Body of pancreas (tissue), 4 donors: ENCODE data around the gene OR4E2. TPM values are rescaled to one million over a fixed set of nuclear protein-coding genes. Genes with fewer than 3 reads are reported as not detected.
"Not testable (repeated sequence)": the region's sequence is repeated elsewhere in the genome, so short reads cannot be mapped to it uniquely, and the experiment has no call there.

Source experiments
- ATAC-seq: fragments of 150-250 bp; one replicate; pipeline ENCODE4 v1.9.1; 2016
- DNase-seq, 4 donors: peaks; one replicate each; pipeline ENCODE4 v3.0.0-alpha.2; 2019
- H3K27ac ChIP-seq, 4 donors: fragments of 200-600 bp; sonication (generic); 1 replicate in 3 of 4; 2 replicates in 1 of 4; pipeline versions ENCODE4 v1.5.1 to v1.6.1; 2016 to 2019; ENCODE audit warnings: mild to moderate bottlenecking in 1 of 4, mixed read lengths in 1 of 4, moderate library complexity in 1 of 4
- H3K27me3 ChIP-seq, 2 donors: fragments of 200-600 bp; sonication (generic); one replicate each; pipeline ENCODE4 v1.6.0; 2016; ENCODE audit warnings: mild to moderate bottlenecking in 1 of 2
- H3K36me3 ChIP-seq, 2 donors: fragments of 200-600 bp; sonication (generic); replicated peaks in 1 of 2; 2 replicates each; pipeline ENCODE4 v1.5.1; 2016; ENCODE audit warnings: low read depth in 2 of 2; ENCODE audit not compliant: insufficient read depth in 1 of 2
- H3K4me1 ChIP-seq: fragments of 200-600 bp; sonication (generic); one replicate; pipeline ENCODE4 v1.6.0; 2016
- H3K4me3 ChIP-seq, 2 donors: fragments of 200-600 bp; sonication (generic); 1 replicate in 1 of 2; 2 replicates in 1 of 2; pipeline ENCODE4 v1.5.1; 2016 to 2019
- H3K9me3 ChIP-seq, 3 donors: fragments of 200-600 bp; sonication (generic); 1 replicate in 2 of 3; 2 replicates in 1 of 3; pipeline ENCODE4 v1.5.1; 2016
- CTCF ChIP-seq, 7 experiments: fragments of 450-650 bp in 4 of 7; fragments of 200-600 bp in 3 of 7; sonication (generic) in 3 of 7; IDR thresholded peaks; one replicate each; pipeline ENCODE4 v1.5.1; 2016 to 2019; ENCODE audit warnings: antibody characterized with exemption in 7 of 7
- POLR2A ChIP-seq, 3 donors: fragments of 450-650 bp; IDR thresholded peaks; one replicate each; pipeline ENCODE4 v1.6.1; 2016; ENCODE audit warnings: antibody characterized with exemption in 3 of 3, mild to moderate bottlenecking in 2 of 3
- WGBS, 2 donors: methylation state at CpG; one replicate each; pipeline ENCODE4 v1.1.5; 2017; 5-methylcytosine and 5-hydroxymethylcytosine counted together
- intact Hi-C: fragments of 100-400 bp; cut with DNase I; formaldehyde crosslinking; loops from one replicate; pipeline ENCODE4 v1.15.1; 2023
- total RNA-seq, 2 donors: library from RNA; depleted of rRNA; stranded (reverse); fragments of >200 nt; gene quantifications; one replicate each; pipeline ENCODE4 v1.1.0, GENCODE V29; 2016

Gene OR4E2
- total RNA-seq, result not detected

DNA sequence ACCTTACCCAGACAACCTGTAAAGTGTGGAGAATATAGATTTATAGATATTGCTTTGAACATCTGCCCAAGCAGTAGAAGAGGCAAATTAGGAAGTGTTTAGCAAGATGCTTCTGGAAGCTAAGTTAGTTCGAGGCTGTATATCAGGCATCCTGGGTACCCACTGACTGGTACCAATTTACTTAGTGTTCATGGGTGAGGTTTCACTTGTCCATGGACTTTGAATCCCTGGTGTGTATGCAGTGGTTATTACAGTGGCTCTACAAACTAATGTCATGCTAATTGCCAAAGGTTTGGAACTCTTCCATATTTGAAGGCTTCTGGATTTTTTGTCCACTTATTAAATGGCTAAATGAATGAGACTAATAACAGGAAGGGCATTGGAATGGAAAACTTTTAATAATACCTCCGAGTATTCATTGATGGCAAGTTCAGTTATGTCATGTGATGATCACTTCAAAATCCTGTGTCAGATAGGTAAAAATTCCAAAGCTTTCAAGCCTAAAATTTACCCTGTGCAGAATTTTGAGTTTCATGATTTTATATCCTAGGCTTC lies at the start of gene OR4E2:
TSS of gene OR4E2 (plus strand) at position 505 of the 555 bp plus-strand sequence. CDS start 11,248 bp downstream, outside the sequence.
- 49 to 63% methylated on average over 2 of the region's 2 CpGs for WGBS, 2 donors

GRCh38 chr14:21612324-21612723 lies 41.3 kb upstream of the OR4E2 start:
- ATAC-seq (no peak), DNase-seq (no peak)
- H3K27me3 ChIP-seq, result no peaks in the 10 kb centered on the region
- H3K4me3 ChIP-seq, result no peak overlapping the region
- H3K27ac ChIP-seq, result no peak overlapping the region
- H3K36me3 ChIP-seq, result no peaks in the 10 kb centered on the region
- intact Hi-C loops, result no loop called here
- H3K9me3 ChIP-seq, result no peaks in the 10 kb centered on the region
- no peaks in the 10 kb centered on the region for H3K4me1 ChIP-seq
- TF ChIP-seq POLR2A (IDR thresholded peaks at IDR 0.05), result no peak
- TF ChIP-seq CTCF (IDR thresholded peaks at IDR 0.05), result no peak
- WGBS, 2 donors, result 25 to 65% methylated on average over 1 to 6 of the region's 6 CpGs

More for the DNA sequence above, at the start of gene OR4E2:
- Histone ChIP-seq H3K4me3 (no peak within 1 kb of the TSS), H3K27me3 (no peaks in the 10 kb centered on the region), H3K4me1 (no peaks in the 10 kb centered on the region), H3K36me3 (no peaks in the 10 kb centered on the region), H3K9me3 (no peaks in the 10 kb centered on the region), H3K27ac (no peak within 1 kb of the TSS)
- TF ChIP-seq POLR2A (IDR thresholded peaks at IDR 0.05) (no peak), CTCF (IDR thresholded peaks at IDR 0.05) (no peak)
- intact Hi-C loops, result no loop called here
- ATAC-seq, result no peak
- DNase-seq, result no peak

DNA sequence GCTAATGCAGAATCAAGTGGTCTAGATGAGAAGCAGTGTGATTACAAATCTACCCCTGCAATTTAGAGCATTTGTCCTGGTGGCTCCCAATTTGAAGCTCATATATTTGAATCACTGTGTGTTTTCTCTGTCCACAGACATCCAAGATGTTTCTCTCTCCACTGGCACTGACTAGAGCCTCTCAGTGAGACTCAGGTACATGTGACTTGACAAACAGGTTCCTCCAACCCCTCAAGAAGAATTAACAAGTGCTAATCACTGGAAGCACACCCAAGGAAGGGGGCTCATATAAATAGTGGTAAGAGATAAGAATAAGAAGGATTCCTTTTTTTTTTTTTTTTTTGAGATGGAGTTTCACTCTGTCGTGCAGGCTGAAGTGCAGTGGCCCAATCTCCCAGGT lies 39.4 kb upstream of the OR4E2 start:
- TF ChIP-seq POLR2A (IDR thresholded peaks at IDR 0.05) (no peak), CTCF (IDR thresholded peaks at IDR 0.05) (no peak)
- Histone ChIP-seq H3K27me3 (no peaks in the 10 kb centered on the region), H3K36me3 (no peaks in the 10 kb centered on the region), H3K4me3 (no peak overlapping the region), H3K4me1 (no peaks in the 10 kb centered on the region), H3K27ac (no peak overlapping the region), H3K9me3 (no peaks in the 10 kb centered on the region)
- ATAC-seq (no peak), DNase-seq (no peak)
- intact Hi-C loops, result no loop called here
- WGBS, 2 donors, result 19 to 40% methylated on average over 1 of the region's 1 CpG

DNA sequence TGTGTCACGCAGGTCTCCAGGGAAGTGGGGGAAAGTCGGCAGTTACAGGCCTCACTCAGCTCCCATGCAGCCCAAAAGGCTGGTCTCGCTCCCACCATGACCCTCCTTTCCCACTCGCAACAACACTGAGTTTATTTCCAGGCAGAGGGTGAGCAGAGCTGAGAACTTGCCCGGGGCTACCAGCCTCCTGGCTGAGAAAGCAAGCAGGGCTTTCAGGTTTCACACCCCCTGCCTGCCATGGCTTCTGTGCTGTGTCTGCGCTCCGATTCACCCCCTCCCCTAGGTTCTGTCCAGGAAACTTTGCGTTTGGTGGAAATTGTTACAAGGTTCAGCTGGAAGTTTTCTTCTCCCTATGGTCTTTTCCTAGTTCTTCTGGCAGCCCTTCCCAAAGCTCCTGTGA lies 36.0 kb upstream of the OR4E2 start:
- no peaks in the 10 kb centered on the region for H3K9me3 ChIP-seq
- intact Hi-C loops, result no loop called here
- DNase-seq (no peak), ATAC-seq (no peak)
- 61 to 65% methylated on average over 8 of the region's 8 CpGs for WGBS, 2 donors
- no peak for TF ChIP-seq CTCF (IDR thresholded peaks at IDR 0.05)
- no peak for TF ChIP-seq POLR2A (IDR thresholded peaks at IDR 0.05)
- no peaks in the 10 kb centered on the region for H3K27me3 ChIP-seq
- H3K36me3 ChIP-seq, result no peaks in the 10 kb centered on the region
- no peaks in the 10 kb centered on the region for H3K4me1 ChIP-seq
- no peak overlapping the region for H3K4me3 ChIP-seq
- H3K27ac ChIP-seq, result no peak overlapping the region

DNA sequence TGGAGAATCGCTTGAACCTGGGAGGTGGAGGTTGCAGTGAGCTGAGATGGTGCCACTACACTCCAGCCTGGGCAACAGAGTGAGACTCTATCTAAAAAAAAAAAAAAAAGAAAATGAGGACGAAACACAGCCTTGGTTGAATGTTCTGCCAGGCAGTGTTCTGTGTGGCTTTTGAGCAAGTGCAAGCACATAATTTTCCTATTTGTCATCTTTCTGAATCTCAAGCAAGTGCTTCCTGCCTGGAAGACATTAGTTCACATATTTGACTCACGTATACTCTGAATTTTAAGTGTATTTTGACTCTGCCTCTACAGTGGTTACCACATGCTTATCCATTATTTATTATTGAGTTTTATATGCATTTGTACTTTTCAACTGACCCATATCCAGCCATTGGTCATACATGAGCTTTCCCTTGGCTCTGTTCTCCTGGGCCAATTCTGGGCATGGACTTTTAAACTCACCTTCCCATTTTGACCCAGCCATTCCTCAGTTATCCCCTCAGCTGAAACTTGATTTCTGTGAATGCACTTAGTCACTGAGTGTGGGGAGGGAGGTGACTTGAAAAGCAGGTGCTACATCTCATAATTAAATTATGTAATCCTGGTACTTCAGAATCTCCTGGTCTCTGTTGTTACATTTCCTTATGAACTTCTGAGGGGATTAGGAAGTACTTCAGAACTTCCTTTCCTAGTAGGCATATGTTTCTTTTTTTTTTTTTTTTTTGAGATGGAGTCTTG lies 27.0 kb upstream of the OR4E2 start:
- TF ChIP-seq POLR2A (IDR thresholded peaks at IDR 0.05) (no peak), CTCF (IDR thresholded peaks at IDR 0.05) (no peak)
- H3K27ac ChIP-seq, result no peak overlapping the region
- intact Hi-C loops, result no loop called here
- H3K4me1 ChIP-seq, result no peaks in the 10 kb centered on the region
- DNase-seq (no peak), ATAC-seq (no peak)
- no peaks in the 10 kb centered on the region for H3K9me3 ChIP-seq
- H3K36me3 ChIP-seq, result no peaks in the 10 kb centered on the region
- 50 to 58% methylated on average over 3 of the region's 3 CpGs for WGBS, 2 donors
- H3K27me3 ChIP-seq, result no peaks in the 10 kb centered on the region
- H3K4me3 ChIP-seq, result no peak overlapping the region

GRCh38 chr14:21630503-21630902 lies 23.1 kb upstream of the OR4E2 start:
- WGBS, 2 donors, result 88 to 93% methylated on average over 1 of the region's 1 CpG
- intact Hi-C loops, ATAC-seq: not testable (repeated sequence)

More at GRCh38 chr14:21630503-21630902, 23.1 kb upstream of the OR4E2 start:
- not testable (repeated sequence) for H3K4me1 ChIP-seq, H3K4me3 ChIP-seq, H3K9me3 ChIP-seq, H3K36me3 ChIP-seq, H3K27me3 ChIP-seq, DNase-seq, H3K27ac ChIP-seq
